ENCODE data around the gene UIMC1. TPM values are rescaled to one million over a fixed set of nuclear protein-coding genes. Genes with fewer than 3 reads are reported as not detected.

The UIMC1 gene
- total and polyA plus RNA-seq, 2 of the 13 experiments (the other 11 are each of a cell fraction or from before 2014, with no cell fraction given), result 18.9 to 32.7 TPM

- TF ChIP-seq ZNF281 (CRISPR knock-in tag; IDR thresholded peaks at IDR 0.05; ENCODE audit: borderline replicate concordance), result no peak
- TF ChIP-seq STAT6 (CRISPR knock-in tag; IDR thresholded peaks at IDR 0.05; ENCODE audit: borderline replicate concordance), result no peak
These were observed 124.6 kb downstream of the UIMC1 start (continued) for GRCh38 chr5:176881816-176882566.

- Histone ChIP-seq H2AFZ (ENCODE audit: low read length) (no peak overlapping the region), H3K27ac (ENCODE audit: extremely low read length, insufficient read depth, low read length) (no peak overlapping the region), H3K4me1 (ENCODE audit: insufficient read depth, low read length) (peaks cover 8% of the 10 kb centered on the region; the same call in 1 of the 2 replicates), H3K4me2 (ENCODE audit: low read depth, low read length) (no peak overlapping the region), H3K36me3 (replicated peaks in 1 of 2; ENCODE audit: control insufficient read depth in 1 of 2, insufficient read depth in 2 of 2, low read length in 2 of 2) (no peaks in the 10 kb centered on the region), H3K4me3 (replicated peaks in 1 of 3; ENCODE audit: insufficient read depth in 1 of 3, low read depth in 2 of 3, low read length in 3 of 3) (no peak overlapping the region), H3K9ac (ENCODE audit: insufficient read depth, low read depth, low read length) (no peak overlapping the region), H3K79me2 (ENCODE audit: insufficient read depth, low read length) (no peaks in the 10 kb centered on the region), H3K27me3 (ENCODE audit: control insufficient read depth in 1 of 2, insufficient read depth in 2 of 2, low read length in 2 of 2) (peaks cover 21 to 83% of the 10 kb centered on the region in 2 experiments), H4K20me1 (ENCODE audit: insufficient read depth, low read length) (no peaks in the 10 kb centered on the region), H3K9me3 (ENCODE audit: low read length) (no peaks in the 10 kb centered on the region)
- ChIA-PET CTCF (ENCODE audit: low intra/inter-chr PET ratio, low total read pairs) (no interaction called here), POLR2A (no interaction called here)
- FAIRE-seq (no peak), DNase-seq (ENCODE audit: low spot score) (no peak), ATAC-seq (no peak)
- TF ChIP-seq YEATS4 (CRISPR knock-in tag; IDR thresholded peaks at IDR 0.05; ENCODE audit: borderline replicate concordance), result no peak
- no peak for TF ChIP-seq TSC22D2 (CRISPR knock-in tag; IDR thresholded peaks at IDR 0.05; ENCODE audit: borderline replicate concordance)
- no peak for TF ChIP-seq FOXP1 (IDR thresholded peaks at IDR 0.05)
- no peak for TF ChIP-seq FOXP1 (CRISPR knock-in tag; IDR thresholded peaks at IDR 0.05)
- no peak for TF ChIP-seq NKX3-1 (CRISPR knock-in tag; IDR thresholded peaks at IDR 0.05)
- no peak for TF ChIP-seq RBM39 (IDR thresholded peaks at IDR 0.05; ENCODE audit: low read depth, low read length, poor library complexity, severe bottlenecking)
- no peak for TF ChIP-seq ZBTB7B (CRISPR knock-in tag; IDR thresholded peaks at IDR 0.05)
- no peak for TF ChIP-seq LCORL (IDR thresholded peaks at IDR 0.05)
- TF ChIP-seq LCORL (CRISPR knock-in tag; IDR thresholded peaks at IDR 0.05), result no peak
- TF ChIP-seq ZNF382 (CRISPR knock-in tag; IDR thresholded peaks at IDR 0.05; ENCODE audit: borderline replicate concordance), result no peak
- TF ChIP-seq MEIS2 (CRISPR knock-in tag; IDR thresholded peaks at IDR 0.05), result no peak
- TF ChIP-seq, protein P1, sequence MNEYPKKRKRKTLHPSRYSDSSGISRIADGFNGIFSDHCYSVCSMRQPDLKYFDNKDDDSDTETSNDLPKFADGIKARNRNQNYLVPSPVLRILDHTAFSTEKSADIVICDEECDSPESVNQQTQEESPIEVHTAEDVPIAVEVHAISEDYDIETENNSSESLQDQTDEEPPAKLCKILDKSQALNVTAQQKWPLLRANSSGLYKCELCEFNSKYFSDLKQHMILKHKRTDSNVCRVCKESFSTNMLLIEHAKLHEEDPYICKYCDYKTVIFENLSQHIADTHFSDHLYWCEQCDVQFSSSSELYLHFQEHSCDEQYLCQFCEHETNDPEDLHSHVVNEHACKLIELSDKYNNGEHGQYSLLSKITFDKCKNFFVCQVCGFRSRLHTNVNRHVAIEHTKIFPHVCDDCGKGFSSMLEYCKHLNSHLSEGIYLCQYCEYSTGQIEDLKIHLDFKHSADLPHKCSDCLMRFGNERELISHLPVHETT (CRISPR knock-in tag; conservative IDR thresholded peaks at IDR 0.05), result no peak
- 36% methylated on average over 8 of the region's 28 CpGs for WGBS (ENCODE audit: low lambda C conversion rate)
- intact Hi-C loops (cut with micrococcal nuclease; ENCODE audit: unreplicated experiment), result no loop called here
- BruUV-seq (replicated peaks), result no TSS peak
- in situ Hi-C loops (cut with HindIII; ENCODE audit: extremely low pct_ligation_motif_present, low pct_unique_long_range_greater_than_20kb), result no loop called here
These were observed 125.4 kb downstream of the UIMC1 start for GRCh38 chr5:176881021-176881749.
